Stimulated activated naive CD4-positive, alpha-beta T cell treated with Interleukin-2 at 50 U/mL for 16 hours (primary cell): Measurements from ENCODE around the gene YLPM1.

ENCODE experiments used
- DNase-seq: peaks from one replicate; lab custom pipeline; 2025; lab: John Stamatoyannopoulos, UW

YLPM1 gene

DNA sequence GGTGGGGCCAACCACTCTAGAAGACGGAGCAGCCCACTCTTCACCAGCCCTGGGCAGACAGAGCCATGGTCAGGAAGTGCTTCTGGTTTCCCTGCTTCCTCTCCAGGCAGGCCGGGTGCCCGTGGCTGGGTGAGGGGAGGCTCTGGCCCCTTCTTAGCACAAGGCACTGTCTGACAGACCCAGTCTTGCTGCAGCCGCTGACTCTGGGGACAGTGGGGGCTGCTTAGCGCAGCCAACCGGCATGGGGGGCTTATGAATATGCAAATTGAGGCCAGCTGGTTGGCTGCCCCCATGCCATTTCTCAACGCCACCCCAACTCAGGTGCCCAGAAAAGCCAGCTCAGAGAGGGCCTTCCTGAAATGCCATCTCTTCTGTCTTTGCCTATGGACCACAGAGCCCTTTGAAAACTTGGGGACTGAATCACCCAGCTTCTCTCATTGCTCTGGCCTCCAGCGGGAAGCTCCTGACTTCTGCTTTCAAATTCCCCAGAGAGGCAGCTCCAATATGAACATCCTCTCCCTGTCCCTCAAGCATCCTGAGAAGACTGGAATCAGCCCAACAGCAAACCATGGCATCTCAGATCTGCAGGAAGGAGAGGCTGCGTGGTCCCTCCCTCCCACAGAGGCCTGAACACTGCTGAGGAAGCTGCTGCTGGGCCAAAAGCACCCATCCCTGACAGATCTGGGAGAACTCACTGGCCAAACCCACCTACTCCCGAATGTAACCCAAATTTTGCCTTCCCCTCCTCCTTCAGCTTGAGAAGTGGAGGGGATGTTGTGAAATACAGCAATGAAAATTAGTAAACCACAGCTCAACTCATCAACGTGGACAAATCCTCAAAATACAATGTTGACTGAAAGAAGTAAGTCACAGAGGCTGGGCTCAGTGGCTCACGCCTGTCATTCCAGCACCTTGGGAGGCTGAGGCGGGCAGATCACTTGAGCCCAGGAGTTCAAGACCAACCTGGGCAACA lies 113.1 kb downstream of the YLPM1 start, which contains the start of gene PROX2:
PROX2 (minus strand) TSS at position 205 of the 973 bp plus-strand sequence. CDS start 12,311 bp downstream, outside the sequence.
- peak; percentile 3 for DNase-seq

- no peak for DNase-seq
These were observed 116.5 kb downstream of the YLPM1 start for GRCh38 chr14:74879427-74880182.

GRCh38 chr14:74881431-74882102 lies 118.5 kb downstream of the YLPM1 start, which contains the start of gene DLST:
Gene DLST, plus strand, starts transcription at chr14:74881916. Its CDS starts 38 bp downstream, at chr14:74881954.
- peak; percentile 83 for DNase-seq

DNA sequence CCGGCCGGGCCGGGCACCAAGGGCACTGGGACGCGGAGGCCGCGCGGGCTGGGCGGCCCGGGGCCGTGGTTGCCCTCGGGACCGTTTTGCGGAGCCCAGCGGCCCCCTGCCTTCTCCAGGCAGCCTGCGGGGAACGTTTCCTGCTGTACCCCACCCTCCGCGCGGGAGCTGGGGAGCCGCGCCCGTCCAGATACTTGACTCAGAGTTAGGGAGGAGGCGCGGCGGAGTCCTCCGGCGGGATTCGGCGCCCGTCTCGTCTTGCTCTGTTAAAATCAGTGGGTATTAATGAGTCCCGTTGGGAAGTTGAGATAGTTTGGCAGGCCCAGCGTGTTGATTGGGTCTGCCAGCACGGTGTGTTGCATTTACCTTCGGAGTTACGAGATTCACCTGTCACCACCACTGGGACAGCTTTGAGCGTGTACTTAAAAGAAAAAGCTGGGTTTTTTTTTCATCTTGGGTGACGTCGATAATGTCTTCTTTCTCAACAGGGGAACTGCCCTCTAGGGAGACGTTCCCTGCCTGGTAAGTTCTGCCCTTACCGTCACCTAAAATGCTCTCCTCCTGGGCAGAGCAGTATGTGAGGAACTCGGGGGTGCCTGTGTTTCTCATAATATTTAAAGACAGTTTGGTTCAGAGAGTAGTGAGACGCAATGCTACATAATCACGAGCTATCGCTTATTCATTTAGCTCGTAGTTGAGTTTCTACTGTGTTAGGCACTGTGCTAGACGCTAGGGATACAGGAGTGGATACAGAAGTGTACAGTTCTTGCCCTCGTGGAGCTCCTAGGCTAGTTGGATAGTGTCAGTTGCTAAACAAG lies 119.2 kb downstream of the YLPM1 start:
- peak; percentile 51 for DNase-seq
